HepG2 (cell line): ENCODE measurements around the gene RBM28. TPM values are rescaled to one million over a fixed set of nuclear protein-coding genes. Genes with fewer than 3 reads are reported as not detected.

Experiments used
- CBX1 ChIP-seq: IDR thresholded peaks from one replicate; pipeline ENCODE4 v1.6.1; 2016; ENCODE audit warnings: antibody characterized with exemption, low read depth
- CERS6 ChIP-seq: sonication (generic); formaldehyde crosslinking; IDR thresholded peaks from 2 replicates; pipeline ENCODE4 v1.5.0; 2020; ENCODE audit warnings: missing genetic modification reagents
- ELF3 ChIP-seq: IDR thresholded peaks from 2 replicates; pipeline ENCODE4 v1.6.1; 2016; ENCODE audit warnings: missing genetic modification reagents, missing compliant biosample characterization
- ELF4 ChIP-seq: sonication (generic); formaldehyde crosslinking; IDR thresholded peaks from 2 replicates; pipeline ENCODE4 v1.5.0; 2020; ENCODE audit warnings: missing genetic modification reagents, mild to moderate bottlenecking, moderate library complexity, borderline replicate concordance
- HOMEZ ChIP-seq: IDR thresholded peaks from 2 replicates; pipeline ENCODE4 v1.6.1; 2016; ENCODE audit warnings: low read depth
- IRF1 ChIP-seq: sonication (generic); formaldehyde crosslinking; IDR thresholded peaks from 2 replicates; pipeline ENCODE4 v1.4.0; 2020; ENCODE audit warnings: low read depth, mild to moderate bottlenecking, missing genetic modification reagents
- MAF1 ChIP-seq: sonication (generic); formaldehyde crosslinking; IDR thresholded peaks from 2 replicates; pipeline ENCODE4 v1.5.0; 2020; ENCODE audit warnings: missing genetic modification reagents, borderline replicate concordance
- RCOR2 ChIP-seq: IDR thresholded peaks from 2 replicates; pipeline ENCODE4 v1.6.1; 2016; ENCODE audit warnings: missing biosample characterization, missing genetic modification reagents
- REST ChIP-seq, 2 experiments: IDR thresholded peaks; 2 replicates each; pipeline ENCODE4 v1.6.1; 2011 to 2012; ENCODE audit warnings: low read length in 2 of 2, borderline replicate concordance in 1 of 2, low read depth in 1 of 2, mild to moderate bottlenecking in 1 of 2, moderate library complexity in 1 of 2
- SIX4 ChIP-seq: sonication (generic); formaldehyde crosslinking; IDR thresholded peaks from 2 replicates; pipeline ENCODE4 v1.4.0; 2020; ENCODE audit warnings: missing genetic modification reagents
- TBX3 ChIP-seq: fragments of 450-650 bp; IDR thresholded peaks from 2 replicates; pipeline ENCODE4 v1.6.1; 2017; ENCODE audit warnings: antibody characterized with exemption, mild to moderate bottlenecking, inconsistent platforms, borderline replicate concordance
- TCF7 ChIP-seq: sonication (generic); IDR thresholded peaks from 2 replicates; pipeline ENCODE4 v1.6.1; 2016; ENCODE audit warnings: antibody characterized with exemption, low read depth
- TOE1 ChIP-seq: sonication (generic); formaldehyde crosslinking; IDR thresholded peaks from 2 replicates; pipeline ENCODE4 v1.4.0; 2020; ENCODE audit warnings: mild to moderate bottlenecking, missing genetic modification reagents
- ZBTB25 ChIP-seq: IDR thresholded peaks from 2 replicates; pipeline ENCODE4 v1.6.1; 2018; ENCODE audit warnings: missing genetic modification reagents
- ZBTB26 ChIP-seq: IDR thresholded peaks from 2 replicates; pipeline ENCODE4 v1.6.1; 2016; ENCODE audit warnings: missing compliant biosample characterization, missing genetic modification reagents, borderline replicate concordance
- ZBTB38 ChIP-seq: sonication (generic); formaldehyde crosslinking; IDR thresholded peaks from 2 replicates; pipeline ENCODE4 v1.5.1; 2020; ENCODE audit warnings: mild to moderate bottlenecking, missing genetic modification reagents
- ZMYM4 ChIP-seq: sonication (generic); formaldehyde crosslinking; IDR thresholded peaks from 2 replicates; pipeline ENCODE4 v1.8.1; 2023; ENCODE audit warnings: mild to moderate bottlenecking, missing genetic modification reagents
- ZNF513 ChIP-seq: sonication (generic); formaldehyde crosslinking; conservative IDR thresholded peaks from 2 replicates; pipeline ENCODE4 v1.5.0; 2020; ENCODE audit warnings: missing genetic modification reagents
- ZNF570 ChIP-seq: sonication (generic); formaldehyde crosslinking; IDR thresholded peaks from 2 replicates; pipeline ENCODE4 v1.4.0; 2020; ENCODE audit warnings: mild to moderate bottlenecking, missing genetic modification reagents, borderline replicate concordance
- polyA plus RNA-seq, 8 experiments: library from polyadenylated mRNA; depleted of rRNA in 3 of 8; stranded (reverse) in 7 of 8; unstranded in 1 of 8; fragments of >200 nt; fragmentation: Illumina TruSeq in 4 of 8; extraction: Trizol in 4 of 8; gene quantifications; 2 replicates each; pipeline versions ENCODE4 v1.2.1 to v1.2.3, GENCODE V29; 2011 to 2016; ENCODE audit warnings: low read depth in 4 of 8, missing spikeins in 1 of 8, mixed read lengths in 1 of 8; ENCODE audit not compliant: insufficient read depth in 1 of 8
- total RNA-seq, 5 experiments: library from RNA; depleted of rRNA; stranded (reverse); fragments of >200 nt; fragmentation: Illumina TruSeq; extraction: Trizol; gene quantifications; 2 replicates each; pipeline ENCODE4 v1.2.3, GENCODE V29; 2016; ENCODE audit warnings: low read depth in 1 of 5

The RBM28 gene
- total and polyA plus RNA-seq, 2 of the 13 experiments (the other 11 are each of a cell fraction or from before 2014, with no cell fraction given), result 20.5 to 49.0 TPM

GRCh38 chr7:128310499-128310898 is 33.2 kb downstream of the RBM28 start (continued):
- TF ChIP-seq REST (IDR thresholded peaks at IDR 0.05; ENCODE audit: borderline replicate concordance in 1 of 2, low read depth in 1 of 2, low read length in 2 of 2) (no peak), RCOR2 (CRISPR knock-in tag) (no peak; the same call in 1 of the 2 replicates), TCF7 (peak; percentile 90), ZBTB38 (CRISPR knock-in tag) (no peak), MAF1 (CRISPR knock-in tag) (no peak), ELF3 (CRISPR knock-in tag) (0 out of 2 replicates have a peak, but pooled peaks have one; percentile 45), ELF4 (no peak), ZBTB25 (CRISPR knock-in tag) (peak; percentile 55; the same call in 1 of the 2 replicates), ZNF570 (CRISPR knock-in tag) (no peak), ZMYM4 (peak; percentile 72), ZBTB26 (CRISPR knock-in tag) (no peak), SIX4 (CRISPR knock-in tag) (0 out of 2 replicates have a peak, but pooled peaks have one; percentile 27), TOE1 (no peak), CERS6 (CRISPR knock-in tag) (no peak), ZNF513 (CRISPR knock-in tag) (no peak), IRF1 (CRISPR knock-in tag) (no peak), CBX1 (no peak), TBX3 (peak; percentile 40; the same call in 1 of the 2 replicates), HOMEZ (peak; percentile 73; the same call in 1 of the 2 replicates)
